ENCODE results near the gene AKR1B1. TPM values are rescaled to one million over a fixed set of nuclear protein-coding genes. Genes with fewer than 3 reads are reported as not detected.

AKR1B1 gene
- total RNA-seq, 4 donors from 2014 or later = 10.7 to 22.6 (median 17.5) TPM

- no peak overlapping the region for H3K27ac ChIP-seq
- no peaks in the 10 kb centered on the region for H3K4me1 ChIP-seq
- TF ChIP-seq POLR2A (IDR thresholded peaks at IDR 0.05) (no peak), EP300 (IDR thresholded peaks at IDR 0.05) (no peak), CTCF (IDR thresholded peaks at IDR 0.05) (no peak), POLR2AphosphoS5 (IDR thresholded peaks at IDR 0.05) (no peak)
- no peak for DNase-seq (ENCODE audit: low spot score in 2 of 2)
- WGBS = 55% methylated on average over 2 of the region's 2 CpGs
- no peaks in the 10 kb centered on the region for H3K27me3 ChIP-seq
- no peak overlapping the region for H3K4me3 ChIP-seq
- H3K36me3 ChIP-seq = no peaks in the 10 kb centered on the region
- no peaks in the 10 kb centered on the region for H3K9me3 ChIP-seq
Observed at GRCh38 chr7:134406431-134406830, 52.5 kb downstream of the AKR1B1 start.

- no peaks in the 10 kb centered on the region for H3K36me3 ChIP-seq
- no peak for TF ChIP-seq POLR2A (IDR thresholded peaks at IDR 0.05)
- TF ChIP-seq CTCF (IDR thresholded peaks at IDR 0.05) = no peak
- TF ChIP-seq POLR2AphosphoS5 (IDR thresholded peaks at IDR 0.05) = no peak
- TF ChIP-seq EP300 (IDR thresholded peaks at IDR 0.05) = no peak
- no peak for DNase-seq (ENCODE audit: low spot score in 2 of 2)
- H3K9me3 ChIP-seq = no peaks in the 10 kb centered on the region
- 71% methylated on average over 3 of the region's 3 CpGs for WGBS
- H3K27ac ChIP-seq = no peak overlapping the region
- H3K4me3 ChIP-seq = no peak overlapping the region
- H3K27me3 ChIP-seq = no peaks in the 10 kb centered on the region
- H3K4me1 ChIP-seq = no peaks in the 10 kb centered on the region
Observed at GRCh38 chr7:134405299-134405698, 53.6 kb downstream of the AKR1B1 start.

GRCh38 chr7:134403062-134403461 is 55.8 kb downstream of the AKR1B1 start:
- no peaks in the 10 kb centered on the region for H3K36me3 ChIP-seq
- H3K9me3 ChIP-seq = no peaks in the 10 kb centered on the region
- no peak overlapping the region for H3K27ac ChIP-seq
- TF ChIP-seq POLR2AphosphoS5 (IDR thresholded peaks at IDR 0.05) = no peak
- peaks cover 6% of the 10 kb centered on the region for H3K27me3 ChIP-seq
- DNase-seq (ENCODE audit: low spot score in 2 of 2) = no peak
- H3K4me3 ChIP-seq = no peak overlapping the region
- no peaks in the 10 kb centered on the region for H3K4me1 ChIP-seq
- WGBS = 100% methylated on average over 1 of the region's 1 CpG

DNA sequence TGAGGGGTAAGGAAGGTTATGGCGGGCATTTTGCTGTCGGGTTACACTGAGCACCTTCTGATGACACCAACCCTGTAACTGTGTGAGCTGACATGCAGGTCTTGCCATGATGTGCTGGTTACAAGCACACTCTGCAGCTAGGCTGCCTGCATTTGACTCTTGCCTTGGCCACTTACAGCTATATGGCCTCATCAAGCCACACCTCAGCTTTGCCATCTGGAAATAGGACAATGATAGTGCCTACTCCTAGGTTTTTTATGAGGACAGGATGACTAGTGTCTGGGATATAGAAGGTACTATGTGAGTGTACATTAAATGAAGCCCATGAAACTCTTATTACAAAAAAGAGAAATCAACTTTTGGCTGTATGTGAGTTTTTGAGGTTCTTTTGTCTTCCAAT is 58.0 kb downstream of the AKR1B1 start:
- Histone ChIP-seq H3K4me1 (no peaks in the 10 kb centered on the region), H3K27me3 (peaks cover 6% of the 10 kb centered on the region), H3K27ac (no peak overlapping the region), H3K4me3 (no peak overlapping the region), H3K36me3 (no peaks in the 10 kb centered on the region), H3K9me3 (no peaks in the 10 kb centered on the region)
- 100% methylated on average over 2 of the region's 2 CpGs for WGBS
- TF ChIP-seq EP300 (IDR thresholded peaks at IDR 0.05) (no peak), POLR2AphosphoS5 (IDR thresholded peaks at IDR 0.05) (no peak), POLR2A (IDR thresholded peaks at IDR 0.05) (no peak), CTCF (IDR thresholded peaks at IDR 0.05) (no peak)
- DNase-seq (ENCODE audit: low spot score in 2 of 2) = no peak

- DNase-seq (ENCODE audit: low spot score in 2 of 2) = no peak
- WGBS = 85% methylated on average over 5 of the region's 5 CpGs
- Histone ChIP-seq H3K9me3 (no peaks in the 10 kb centered on the region), H3K27me3 (peaks cover 6% of the 10 kb centered on the region), H3K36me3 (no peaks in the 10 kb centered on the region), H3K27ac (no peak overlapping the region), H3K4me3 (no peak overlapping the region), H3K4me1 (no peaks in the 10 kb centered on the region)
- TF ChIP-seq EP300 (IDR thresholded peaks at IDR 0.05) (no peak), CTCF (IDR thresholded peaks at IDR 0.05) (no peak), POLR2AphosphoS5 (IDR thresholded peaks at IDR 0.05) (no peak), POLR2A (IDR thresholded peaks at IDR 0.05) (no peak)
Observed at GRCh38 chr7:134396031-134396430, 62.9 kb downstream of the AKR1B1 start.

DNA sequence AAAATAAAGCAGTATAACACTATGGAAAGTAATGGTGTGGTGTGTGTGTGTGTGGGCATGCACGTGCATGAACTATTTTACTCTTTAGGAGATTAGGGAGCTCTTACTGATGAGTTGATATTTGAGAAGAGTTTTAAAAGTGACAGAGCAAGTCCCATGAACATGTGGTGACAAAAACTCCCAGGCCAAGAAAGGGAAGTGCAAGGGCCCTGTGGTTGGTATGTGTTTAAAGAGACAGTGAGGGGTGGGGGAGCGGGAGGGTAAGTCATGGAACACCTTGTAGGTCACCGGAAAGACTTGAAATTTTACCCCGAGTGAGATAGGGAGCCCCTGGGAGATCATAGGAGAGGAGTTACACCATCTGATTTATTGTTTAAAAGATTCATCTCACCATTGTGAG is 63.3 kb downstream of the AKR1B1 start:
- WGBS = 71% methylated on average over 4 of the region's 4 CpGs
- no peak for DNase-seq (ENCODE audit: low spot score in 2 of 2)
- TF ChIP-seq CTCF (IDR thresholded peaks at IDR 0.05) (no peak), EP300 (IDR thresholded peaks at IDR 0.05) (no peak), POLR2A (IDR thresholded peaks at IDR 0.05) (no peak), POLR2AphosphoS5 (IDR thresholded peaks at IDR 0.05) (no peak)

More for the DNA sequence above, 63.3 kb downstream of the AKR1B1 start:
- Histone ChIP-seq H3K36me3 (no peaks in the 10 kb centered on the region), H3K27me3 (peaks cover 6% of the 10 kb centered on the region), H3K27ac (no peak overlapping the region), H3K4me3 (no peak overlapping the region), H3K9me3 (no peaks in the 10 kb centered on the region), H3K4me1 (no peaks in the 10 kb centered on the region)
